Thoracic aorta (tissue), 2 donors: ENCODE results near the gene KIAA1586. TPM values are rescaled to one million over a fixed set of nuclear protein-coding genes. Genes with fewer than 3 reads are reported as not detected.

ENCODE experiments used
- ATAC-seq: fragments of 150-250 bp; one replicate; pipeline ENCODE4 v1.8.0; 2017; ENCODE audit warnings: low read depth; ENCODE audit not compliant: insufficient number of reproducible peaks, low FRiP score
- DNase-seq: peaks from one replicate; pipeline ENCODE4 v3.0.0-alpha.2; 2020; ENCODE audit warnings: low spot score
- H3K27ac ChIP-seq, 2 donors: fragments of 200-600 bp; sonication (generic); 1 replicate in 1 of 2; 2 replicates in 1 of 2; pipeline ENCODE4 v1.5.1; 2016; ENCODE audit warnings: mild to moderate bottlenecking in 2 of 2, moderate library complexity in 2 of 2
- H3K27me3 ChIP-seq: fragments of 200-600 bp; sonication (generic); replicated peaks from 2 replicates; pipeline ENCODE4 v1.6.0; 2016; ENCODE audit warnings: mild to moderate bottlenecking; ENCODE audit not compliant: insufficient read depth
- H3K36me3 ChIP-seq: fragments of 200-600 bp; sonication (generic); one replicate; pipeline ENCODE4 v1.5.1; 2016
- H3K4me1 ChIP-seq, 2 donors: fragments of 200-600 bp; sonication (generic); 1 replicate in 1 of 2; 2 replicates in 1 of 2; pipeline versions ENCODE4 v1.5.1 to v1.6.0; 2016; ENCODE audit warnings: low read depth in 2 of 2, mild to moderate bottlenecking in 1 of 2; ENCODE audit not compliant: control insufficient read depth in 1 of 2
- H3K4me3 ChIP-seq: fragments of 200-600 bp; sonication (generic); 2 replicates; pipeline ENCODE4 v1.5.1; 2016; ENCODE audit warnings: mild to moderate bottlenecking
- H3K9me3 ChIP-seq: fragments of 200-600 bp; sonication (generic); 2 replicates; pipeline ENCODE4 v1.5.1; 2016
- CTCF ChIP-seq: fragments of 200-600 bp; sonication (generic); IDR thresholded peaks from one replicate; pipeline ENCODE4 v1.5.1; 2019; ENCODE audit warnings: antibody characterized with exemption
- total RNA-seq, 2 donors: library from RNA; depleted of rRNA; stranded (reverse); fragments of >200 nt; gene quantifications; one replicate each; pipeline versions ENCODE4 v1.1.0 to v1.2.3, GENCODE V29; 2016

Gene KIAA1586
- total RNA-seq, 2 donors from 2014 or later: 2.8 to 11.2 TPM

GRCh38 chr6:57024321-57024720 is 22.2 kb upstream of the KIAA1586 start:
- Histone ChIP-seq H3K4me1 (no peaks in the 10 kb centered on the region), H3K9me3 (peaks cover 14% of the 10 kb centered on the region), H3K36me3 (no peaks in the 10 kb centered on the region), H3K4me3 (no peak overlapping the region), H3K27ac (no peak overlapping the region), H3K27me3 (no peaks in the 10 kb centered on the region)
- ATAC-seq (no peak), DNase-seq (no peak)
- TF ChIP-seq CTCF: no peak

- Histone ChIP-seq H3K4me3 (no peak overlapping the region), H3K36me3 (no peaks in the 10 kb centered on the region), H3K27ac (no peak overlapping the region), H3K27me3 (no peaks in the 10 kb centered on the region), H3K9me3 (peaks cover 14% of the 10 kb centered on the region), H3K4me1 (no peaks in the 10 kb centered on the region)
- ATAC-seq (no peak), DNase-seq (no peak)
- TF ChIP-seq CTCF: no peak
These were observed 21.7 kb upstream of the KIAA1586 start for GRCh38 chr6:57024775-57025174.

GRCh38 chr6:57026001-57026400 is 20.5 kb upstream of the KIAA1586 start:
- no peak overlapping the region for H3K27ac ChIP-seq
- DNase-seq (no peak), ATAC-seq (no peak)
- H3K9me3 ChIP-seq: peaks cover 14% of the 10 kb centered on the region
- TF ChIP-seq CTCF: no peak
- no peaks in the 10 kb centered on the region for H3K27me3 ChIP-seq
- H3K4me3 ChIP-seq: no peak overlapping the region
- no peaks in the 10 kb centered on the region for H3K36me3 ChIP-seq
- no peaks in the 10 kb centered on the region for H3K4me1 ChIP-seq

GRCh38 chr6:57027301-57027700 is 19.2 kb upstream of the KIAA1586 start:
- no peaks in the 10 kb centered on the region for H3K4me1 ChIP-seq
- H3K36me3 ChIP-seq: no peaks in the 10 kb centered on the region
- H3K27ac ChIP-seq: no peak overlapping the region
- DNase-seq (no peak), ATAC-seq (no peak)
- H3K27me3 ChIP-seq: no peaks in the 10 kb centered on the region
- H3K9me3 ChIP-seq: peaks cover 14% of the 10 kb centered on the region
- no peak for TF ChIP-seq CTCF
- no peak overlapping the region for H3K4me3 ChIP-seq

- DNase-seq (no peak), ATAC-seq (no peak)
- no peak overlapping the region for H3K27ac ChIP-seq
- H3K27me3 ChIP-seq: no peaks in the 10 kb centered on the region
- H3K9me3 ChIP-seq: peaks cover 13% of the 10 kb centered on the region
- no peak for TF ChIP-seq CTCF
- no peak overlapping the region for H3K4me3 ChIP-seq
- no peaks in the 10 kb centered on the region for H3K36me3 ChIP-seq
- H3K4me1 ChIP-seq: no peaks in the 10 kb centered on the region
These were observed 17.3 kb upstream of the KIAA1586 start for GRCh38 chr6:57029213-57029612.
